ENCODE measurements around the gene BRIP1. TPM values are rescaled to one million over a fixed set of nuclear protein-coding genes. Genes with fewer than 3 reads are reported as not detected.

The BRIP1 gene
- total and polyA plus RNA-seq, 2 experiments from 2014 or later: 8.0 to 23.1 TPM

DNA sequence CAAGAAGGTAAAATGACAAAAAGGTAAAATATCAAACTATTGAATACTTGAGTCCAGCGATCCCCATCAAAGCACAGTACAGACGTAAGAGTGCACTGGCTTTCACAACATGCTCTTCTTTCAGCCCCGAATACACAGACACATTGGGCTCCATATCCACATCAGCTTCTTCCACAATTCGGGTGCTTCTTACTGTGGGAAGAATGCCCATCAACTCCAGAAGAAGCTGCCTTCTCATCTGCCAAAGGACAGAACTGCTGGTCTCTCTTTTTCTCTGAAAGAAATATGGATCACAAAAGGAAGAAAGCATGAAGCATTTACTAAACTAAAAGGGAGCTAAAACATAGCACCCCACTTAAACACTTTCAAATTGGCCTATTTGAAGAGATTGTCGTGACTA is 44.0 kb upstream of the BRIP1 start (continued):
- TF ChIP-seq, protein P1, sequence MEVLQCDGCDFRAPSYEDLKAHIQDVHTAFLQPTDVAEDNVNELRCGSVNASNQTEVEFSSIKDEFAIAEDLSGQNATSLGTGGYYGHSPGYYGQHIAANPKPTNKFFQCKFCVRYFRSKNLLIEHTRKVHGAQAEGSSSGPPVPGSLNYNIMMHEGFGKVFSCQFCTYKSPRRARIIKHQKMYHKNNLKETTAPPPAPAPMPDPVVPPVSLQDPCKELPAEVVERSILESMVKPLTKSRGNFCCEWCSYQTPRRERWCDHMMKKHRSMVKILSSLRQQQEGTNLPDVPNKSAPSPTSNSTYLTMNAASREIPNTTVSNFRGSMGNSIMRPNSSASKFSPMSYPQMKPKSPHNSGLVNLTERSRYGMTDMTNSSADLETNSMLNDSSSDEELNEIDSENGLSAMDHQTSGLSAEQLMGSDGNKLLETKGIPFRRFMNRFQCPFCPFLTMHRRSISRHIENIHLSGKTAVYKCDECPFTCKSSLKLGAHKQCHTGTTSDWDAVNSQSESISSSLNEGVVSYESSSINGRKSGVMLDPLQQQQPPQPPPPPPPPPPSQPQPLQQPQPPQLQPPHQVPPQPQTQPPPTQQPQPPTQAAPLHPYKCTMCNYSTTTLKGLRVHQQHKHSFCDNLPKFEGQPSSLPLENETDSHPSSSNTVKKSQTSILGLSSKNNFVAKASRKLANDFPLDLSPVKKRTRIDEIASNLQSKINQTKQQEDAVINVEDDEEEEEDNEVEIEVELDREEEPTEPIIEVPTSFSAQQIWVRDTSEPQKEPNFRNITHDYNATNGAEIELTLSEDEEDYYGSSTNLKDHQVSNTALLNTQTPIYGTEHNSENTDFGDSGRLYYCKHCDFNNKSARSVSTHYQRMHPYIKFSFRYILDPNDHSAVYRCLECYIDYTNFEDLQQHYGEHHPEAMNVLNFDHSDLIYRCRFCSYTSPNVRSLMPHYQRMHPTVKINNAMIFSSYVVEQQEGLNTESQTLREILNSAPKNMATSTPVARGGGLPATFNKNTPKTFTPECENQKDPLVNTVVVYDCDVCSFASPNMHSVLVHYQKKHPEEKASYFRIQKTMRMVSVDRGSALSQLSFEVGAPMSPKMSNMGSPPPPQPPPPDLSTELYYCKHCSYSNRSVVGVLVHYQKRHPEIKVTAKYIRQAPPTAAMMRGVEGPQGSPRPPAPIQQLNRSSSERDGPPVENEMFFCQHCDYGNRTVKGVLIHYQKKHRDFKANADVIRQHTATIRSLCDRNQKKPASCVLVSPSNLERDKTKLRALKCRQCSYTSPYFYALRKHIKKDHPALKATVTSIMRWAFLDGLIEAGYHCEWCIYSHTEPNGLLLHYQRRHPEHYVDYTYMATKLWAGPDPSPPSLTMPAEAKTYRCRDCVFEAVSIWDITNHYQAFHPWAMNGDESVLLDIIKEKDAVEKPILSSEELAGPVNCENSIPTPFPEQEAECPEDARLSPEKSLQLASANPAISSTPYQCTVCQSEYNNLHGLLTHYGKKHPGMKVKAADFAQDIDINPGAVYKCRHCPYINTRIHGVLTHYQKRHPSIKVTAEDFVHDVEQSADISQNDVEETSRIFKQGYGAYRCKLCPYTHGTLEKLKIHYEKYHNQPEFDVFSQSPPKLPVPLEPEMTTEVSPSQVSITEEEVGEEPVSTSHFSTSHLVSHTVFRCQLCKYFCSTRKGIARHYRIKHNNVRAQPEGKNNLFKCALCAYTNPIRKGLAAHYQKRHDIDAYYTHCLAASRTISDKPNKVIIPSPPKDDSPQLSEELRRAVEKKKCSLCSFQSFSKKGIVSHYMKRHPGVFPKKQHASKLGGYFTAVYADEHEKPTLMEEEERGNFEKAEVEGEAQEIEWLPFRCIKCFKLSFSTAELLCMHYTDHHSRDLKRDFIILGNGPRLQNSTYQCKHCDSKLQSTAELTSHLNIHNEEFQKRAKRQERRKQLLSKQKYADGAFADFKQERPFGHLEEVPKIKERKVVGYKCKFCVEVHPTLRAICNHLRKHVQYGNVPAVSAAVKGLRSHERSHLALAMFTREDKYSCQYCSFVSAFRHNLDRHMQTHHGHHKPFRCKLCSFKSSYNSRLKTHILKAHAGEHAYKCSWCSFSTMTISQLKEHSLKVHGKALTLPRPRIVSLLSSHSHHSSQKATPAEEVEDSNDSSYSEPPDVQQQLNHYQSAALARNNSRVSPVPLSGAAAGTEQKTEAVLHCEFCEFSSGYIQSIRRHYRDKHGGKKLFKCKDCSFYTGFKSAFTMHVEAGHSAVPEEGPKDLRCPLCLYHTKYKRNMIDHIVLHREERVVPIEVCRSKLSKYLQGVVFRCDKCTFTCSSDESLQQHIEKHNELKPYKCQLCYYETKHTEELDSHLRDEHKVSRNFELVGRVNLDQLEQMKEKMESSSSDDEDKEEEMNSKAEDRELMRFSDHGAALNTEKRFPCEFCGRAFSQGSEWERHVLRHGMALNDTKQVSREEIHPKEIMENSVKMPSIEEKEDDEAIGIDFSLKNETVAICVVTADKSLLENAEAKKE (CRISPR knock-in tag; IDR thresholded peaks at IDR 0.05): no peak
- TF ChIP-seq, protein P2, sequence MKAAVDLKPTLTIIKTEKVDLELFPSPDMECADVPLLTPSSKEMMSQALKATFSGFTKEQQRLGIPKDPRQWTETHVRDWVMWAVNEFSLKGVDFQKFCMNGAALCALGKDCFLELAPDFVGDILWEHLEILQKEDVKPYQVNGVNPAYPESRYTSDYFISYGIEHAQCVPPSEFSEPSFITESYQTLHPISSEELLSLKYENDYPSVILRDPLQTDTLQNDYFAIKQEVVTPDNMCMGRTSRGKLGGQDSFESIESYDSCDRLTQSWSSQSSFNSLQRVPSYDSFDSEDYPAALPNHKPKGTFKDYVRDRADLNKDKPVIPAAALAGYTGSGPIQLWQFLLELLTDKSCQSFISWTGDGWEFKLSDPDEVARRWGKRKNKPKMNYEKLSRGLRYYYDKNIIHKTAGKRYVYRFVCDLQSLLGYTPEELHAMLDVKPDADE (IDR thresholded peaks at IDR 0.05): no peak

DNA sequence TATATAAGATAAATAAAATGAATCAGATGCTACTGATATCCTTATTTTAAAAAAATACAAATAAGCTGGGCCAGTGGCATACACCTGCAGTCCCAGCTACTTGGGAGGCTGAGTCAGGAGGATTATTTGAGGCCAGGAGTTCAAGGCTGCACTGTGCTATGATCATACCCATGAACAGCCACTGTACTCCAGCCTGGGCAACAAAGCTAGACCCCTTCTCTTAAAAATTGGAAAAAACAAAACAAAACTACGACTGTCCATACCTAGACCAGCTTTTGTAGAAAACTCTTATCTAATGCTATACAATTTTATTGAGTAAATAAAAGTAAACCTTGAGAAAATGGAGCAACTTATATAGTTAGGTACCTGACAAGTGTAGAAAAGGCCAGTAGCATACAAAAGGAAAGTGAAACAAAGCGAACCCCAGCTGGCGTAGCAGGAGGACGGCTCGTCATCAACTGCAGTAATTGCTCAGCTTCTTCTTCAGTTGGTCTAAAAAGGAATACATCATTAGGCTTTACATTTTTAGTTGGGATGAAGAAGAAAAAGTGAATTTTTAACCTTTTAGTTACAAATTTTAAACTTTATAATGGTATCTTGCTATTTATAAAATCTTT is 40.9 kb upstream of the BRIP1 start:
- Mint-ChIP-seq H3K9me3 (no peaks in the 10 kb centered on the region), H3K4me3 (no peak overlapping the region), H3K4me1 (no peaks in the 10 kb centered on the region), H3K27ac (no peak overlapping the region), H3K36me3 (ENCODE audit: low read depth) (peaks cover 38% of the 10 kb centered on the region), H3K27me3 (ENCODE audit: insufficient read depth, low read depth, poor library complexity) (no peaks in the 10 kb centered on the region)
- H3K79me2 ChIP-seq (replicated peaks; ENCODE audit: insufficient read depth): no peaks in the 10 kb centered on the region
- no peak overlapping the region for H3K4me2 ChIP-seq
- H3F3A ChIP-seq (replicated peaks; ENCODE audit: low read depth): no peaks in the 10 kb centered on the region
- H3K36me3 ChIP-seq (ENCODE audit: insufficient read depth): peaks cover 17% of the 10 kb centered on the region; the same call in 1 of the 2 replicates
- H3K27me3 ChIP-seq (ENCODE audit: insufficient read depth): no peaks in the 10 kb centered on the region
- no peak for ATAC-seq
- H4K20me1 ChIP-seq (replicated peaks; ENCODE audit: insufficient read depth): no peaks in the 10 kb centered on the region
- no peaks in the 10 kb centered on the region for H3K9me2 ChIP-seq (ENCODE audit: insufficient read depth)
- H3K4me3 ChIP-seq: no peak overlapping the region
- H3K27ac ChIP-seq (ENCODE audit: low read depth): no peak overlapping the region
- H3K4me1 ChIP-seq (ENCODE audit: insufficient read depth): no peaks in the 10 kb centered on the region
- DNase-seq (ENCODE audit: low spot score): no peak
- no peak overlapping the region for H2AFZ ChIP-seq
- TF ChIP-seq EZH2 (IDR thresholded peaks at IDR 0.05; ENCODE audit: low read depth, unreplicated experiment) (no peak), POLR2AphosphoS5 (IDR thresholded peaks at IDR 0.05; ENCODE audit: low read depth) (no peak), JUNB (IDR thresholded peaks at IDR 0.05; ENCODE audit: unreplicated experiment) (no peak), CTCF (conservative IDR thresholded peaks at IDR 0.05; ENCODE audit: low read depth in 2 of 2) (no peak), ZNF114 (CRISPR knock-in tag; IDR thresholded peaks at IDR 0.05) (no peak), STAT1 (IDR thresholded peaks at IDR 0.05; ENCODE audit: unreplicated experiment) (no peak), EZH2phosphoT487 (IDR thresholded peaks at IDR 0.05; ENCODE audit: unreplicated experiment) (no peak), REST (IDR thresholded peaks at IDR 0.05; ENCODE audit: unreplicated experiment) (no peak)
- TF ChIP-seq, protein P2 (IDR thresholded peaks at IDR 0.05): no peak

All from GM23338 (cell line).